ENCODE measurements around the gene RNF31.
A peak's percentile ranks its signal among the peaks of the same experiment; 100 is the strongest.

The RNF31 gene

DNA sequence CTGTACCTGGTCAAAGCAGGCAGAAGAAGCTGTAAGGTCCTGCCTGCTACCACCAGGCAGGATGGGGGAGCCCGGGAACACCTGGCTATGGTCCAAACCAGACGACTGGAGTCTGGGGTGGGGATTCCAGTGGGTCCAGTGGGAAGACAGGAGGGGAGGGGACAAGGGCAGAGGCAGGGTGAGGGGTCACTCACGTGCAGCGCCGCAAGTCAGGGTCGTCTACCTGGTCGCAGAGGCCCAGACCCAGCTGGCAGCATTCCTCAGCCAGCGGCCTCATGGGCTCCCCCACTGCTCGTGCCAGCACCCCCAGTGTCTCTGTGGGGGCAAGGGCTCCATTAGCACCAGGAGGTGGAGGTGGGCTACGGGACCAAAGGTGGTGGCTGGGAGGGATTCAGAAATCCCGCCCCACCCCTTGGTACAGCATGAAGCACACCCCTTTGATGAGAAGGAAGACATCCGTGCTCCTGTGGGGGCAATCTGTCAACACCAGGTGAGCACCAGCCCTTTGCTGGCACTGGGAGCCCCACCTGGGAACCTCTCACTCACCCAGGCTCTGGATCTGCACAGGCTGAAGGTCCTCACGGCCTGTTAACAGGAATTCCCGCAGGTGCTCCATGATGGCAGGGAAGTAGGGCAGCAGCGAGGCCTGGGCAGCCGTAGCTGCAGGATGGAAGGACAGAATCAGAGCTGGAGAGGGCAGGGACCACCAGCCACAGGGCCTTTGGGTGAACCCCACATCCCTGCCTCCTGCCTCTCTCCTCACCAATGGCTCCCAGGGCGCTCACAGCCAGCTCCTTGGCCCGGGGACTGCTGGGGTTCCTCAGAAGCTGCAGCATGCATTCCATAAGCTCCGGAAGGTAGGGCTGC, 37.0 kb downstream of the RNF31 start:
- no peak overlapping the region for H4K91ac ChIP-seq (ENCODE audit: low read depth, low read length, poor library complexity)
- H3K18ac ChIP-seq (ENCODE audit: low read length) = no peak overlapping the region
- H3K4me1 ChIP-seq (ENCODE audit: control insufficient read depth in 2 of 2, insufficient read depth in 1 of 2, low read depth in 1 of 2, low read length in 2 of 2) = peaks cover 4 to 7% of the 10 kb centered on the region in 2 donors
- no peak overlapping the region for H2BK12ac ChIP-seq (ENCODE audit: low read length)
- no peak overlapping the region for H2AFZ ChIP-seq (ENCODE audit: low read length)
- H2BK5ac ChIP-seq (ENCODE audit: low read length) = peak overlapping the region; percentile 20
- no peak overlapping the region for H2AK5ac ChIP-seq (ENCODE audit: low read depth, low read length)
- WGBS, 2 donors (ENCODE audit: extremely low coverage in 2 of 2, insufficient read length in 2 of 2, insufficient replicate concordance in 1 of 2) = no CpG with 5 or more reads among the region's 19 CpGs
- no peaks in the 10 kb centered on the region for H3K27me3 ChIP-seq (ENCODE audit: control insufficient read depth in 3 of 3, insufficient read depth in 3 of 3, low read depth in 1 of 3, low read length in 3 of 3)
- H3K4me3 ChIP-seq (ENCODE audit: low read length in 2 of 2) = no peak overlapping the region
- DNase-seq (ENCODE audit: low spot score) = no peak
- no peak overlapping the region for H3K4ac ChIP-seq (ENCODE audit: low read length)
- no peak overlapping the region for H2BK15ac ChIP-seq (ENCODE audit: low read length)
- H3K27ac ChIP-seq (replicated peaks; ENCODE audit: low read length) = no peak overlapping the region
- peaks cover 12% of the 10 kb centered on the region for H3K79me1 ChIP-seq (ENCODE audit: low read depth, low read length)
- H3K9ac ChIP-seq (ENCODE audit: low read depth, low read length, poor library complexity) = no peak overlapping the region
- H2BK120ac ChIP-seq (ENCODE audit: low read depth, low read length) = no peak overlapping the region
- H3K9me3 ChIP-seq (replicated peaks in 1 of 2; ENCODE audit: control insufficient read depth in 2 of 2, insufficient read depth in 1 of 2, low read depth in 1 of 2, low read length in 2 of 2) = no peaks in the 10 kb centered on the region
- no peak overlapping the region for H3K4me2 ChIP-seq (ENCODE audit: insufficient read depth, low read length, poor library complexity, severe bottlenecking)
- peaks cover 70 to 82% of the 10 kb centered on the region in 2 donors for H3K36me3 ChIP-seq (replicated peaks in 1 of 2; ENCODE audit: control insufficient read depth in 2 of 2, insufficient read depth in 2 of 2, low read length in 2 of 2)
- no peak overlapping the region for H3K14ac ChIP-seq (ENCODE audit: low read length)
- no peak overlapping the region for H3K23ac ChIP-seq (ENCODE audit: low read depth, low read length, poor library complexity)
- H4K8ac ChIP-seq (ENCODE audit: low read depth, low read length) = no peak overlapping the region

- H3K36me3 ChIP-seq (replicated peaks in 1 of 2; ENCODE audit: control insufficient read depth in 2 of 2, insufficient read depth in 2 of 2, low read length in 2 of 2) = peaks cover 63 to 80% of the 10 kb centered on the region in 2 donors
- no CpG with 5 or more reads among the region's 7 CpGs for WGBS, 2 donors (ENCODE audit: extremely low coverage in 2 of 2, insufficient read length in 2 of 2, insufficient replicate concordance in 1 of 2)
- no peak for DNase-seq (ENCODE audit: low spot score)
Measured at GRCh38 chr14:24185026-24185425, 37.7 kb downstream of the RNF31 start.

DNA sequence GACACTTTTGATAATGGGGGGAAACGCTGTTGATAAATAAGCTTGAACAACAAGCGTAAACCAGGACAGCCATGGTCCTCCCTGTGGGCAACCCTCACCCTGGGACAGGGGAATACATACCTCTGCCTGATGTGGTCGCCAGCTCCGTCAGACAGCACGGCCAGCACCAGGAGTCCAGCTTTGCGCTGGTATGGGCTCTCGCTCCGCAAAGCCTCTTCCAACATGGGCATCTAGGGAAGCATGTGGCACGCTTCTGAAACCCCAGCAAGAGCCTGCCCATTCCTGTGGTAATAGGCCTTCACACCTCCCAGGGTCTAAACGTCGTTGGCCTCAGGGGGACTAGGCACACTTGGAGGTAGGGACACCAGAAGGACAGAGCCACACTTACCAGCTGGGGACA, 38.4 kb downstream of the RNF31 start:
- no CpG with 5 or more reads among the region's 11 CpGs for WGBS, 2 donors (ENCODE audit: extremely low coverage in 2 of 2, insufficient read length in 2 of 2, insufficient replicate concordance in 1 of 2)
- peaks cover 7% of the 10 kb centered on the region for H3K79me1 ChIP-seq (ENCODE audit: low read depth, low read length)

More at GRCh38 chr14:24185026-24185425, 37.7 kb downstream of the RNF31 start:
- Histone ChIP-seq H3K27ac (replicated peaks; ENCODE audit: low read length) (no peak overlapping the region), H2AFZ (ENCODE audit: low read length) (no peak overlapping the region), H3K23ac (ENCODE audit: low read depth, low read length, poor library complexity) (no peak overlapping the region), H3K4ac (ENCODE audit: low read length) (no peak overlapping the region), H2BK120ac (ENCODE audit: low read depth, low read length) (no peak overlapping the region), H4K91ac (ENCODE audit: low read depth, low read length, poor library complexity) (no peak overlapping the region), H3K14ac (ENCODE audit: low read length) (no peak overlapping the region), H3K9me3 (replicated peaks in 1 of 2; ENCODE audit: control insufficient read depth in 2 of 2, insufficient read depth in 1 of 2, low read depth in 1 of 2, low read length in 2 of 2) (no peaks in the 10 kb centered on the region), H4K8ac (ENCODE audit: low read depth, low read length) (no peak overlapping the region), H2BK12ac (ENCODE audit: low read length) (no peak overlapping the region), H3K18ac (ENCODE audit: low read length) (no peak overlapping the region), H2BK5ac (ENCODE audit: low read length) (peak overlapping the region; percentile 20), H2AK5ac (ENCODE audit: low read depth, low read length) (no peak overlapping the region), H3K79me1 (ENCODE audit: low read depth, low read length) (peaks cover 11% of the 10 kb centered on the region), H3K4me1 (ENCODE audit: control insufficient read depth in 2 of 2, insufficient read depth in 1 of 2, low read depth in 1 of 2, low read length in 2 of 2) (peaks cover 4 to 7% of the 10 kb centered on the region in 2 donors), H2BK15ac (ENCODE audit: low read length) (no peak overlapping the region), H3K9ac (ENCODE audit: low read depth, low read length, poor library complexity) (peak overlapping the region; percentile 34), H3K27me3 (ENCODE audit: control insufficient read depth in 3 of 3, insufficient read depth in 3 of 3, low read depth in 1 of 3, low read length in 3 of 3) (no peaks in the 10 kb centered on the region), H3K4me2 (ENCODE audit: insufficient read depth, low read length, poor library complexity, severe bottlenecking) (no peak overlapping the region), H3K4me3 (ENCODE audit: low read length in 2 of 2) (no peak overlapping the region)

GRCh38 chr14:24186831-24187538, 39.7 kb downstream of the RNF31 start:
- Histone ChIP-seq H3K9ac (ENCODE audit: low read depth, low read length, poor library complexity) (no peak overlapping the region), H3K18ac (ENCODE audit: low read length) (no peak overlapping the region), H3K9me3 (replicated peaks in 1 of 2; ENCODE audit: control insufficient read depth in 2 of 2, insufficient read depth in 1 of 2, low read depth in 1 of 2, low read length in 2 of 2) (no peaks in the 10 kb centered on the region), H2AFZ (ENCODE audit: low read length) (no peak overlapping the region), H2AK5ac (ENCODE audit: low read depth, low read length) (no peak overlapping the region), H3K27ac (replicated peaks; ENCODE audit: low read length) (no peak overlapping the region), H3K27me3 (ENCODE audit: control insufficient read depth in 3 of 3, insufficient read depth in 3 of 3, low read depth in 1 of 3, low read length in 3 of 3) (no peaks in the 10 kb centered on the region), H2BK15ac (ENCODE audit: low read length) (no peak overlapping the region), H3K14ac (ENCODE audit: low read length) (no peak overlapping the region), H3K36me3 (replicated peaks in 1 of 2; ENCODE audit: control insufficient read depth in 2 of 2, insufficient read depth in 2 of 2, low read length in 2 of 2) (peaks cover 51 to 77% of the 10 kb centered on the region in 2 donors), H4K91ac (ENCODE audit: low read depth, low read length, poor library complexity) (no peak overlapping the region), H3K4me1 (ENCODE audit: control insufficient read depth in 2 of 2, insufficient read depth in 1 of 2, low read depth in 1 of 2, low read length in 2 of 2) (peaks cover 4 to 7% of the 10 kb centered on the region in 2 donors), H2BK5ac (ENCODE audit: low read length) (no peak overlapping the region), H2BK120ac (ENCODE audit: low read depth, low read length) (no peak overlapping the region), H3K23ac (ENCODE audit: low read depth, low read length, poor library complexity) (no peak overlapping the region), H2BK12ac (ENCODE audit: low read length) (no peak overlapping the region), H3K4me2 (ENCODE audit: insufficient read depth, low read length, poor library complexity, severe bottlenecking) (no peak overlapping the region), H4K8ac (ENCODE audit: low read depth, low read length) (no peak overlapping the region), H3K79me1 (ENCODE audit: low read depth, low read length) (peaks cover 7% of the 10 kb centered on the region), H3K4ac (ENCODE audit: low read length) (no peak overlapping the region), H3K4me3 (ENCODE audit: low read length in 2 of 2) (peak overlapping the region in 1 of 2 donors; percentile 79)
- DNase-seq (ENCODE audit: low spot score) = no peak
- WGBS, 2 donors (ENCODE audit: extremely low coverage in 2 of 2, insufficient read length in 2 of 2, insufficient replicate concordance in 1 of 2) = no CpG with 5 or more reads among the region's 10 CpGs

More for the DNA sequence above, 38.4 kb downstream of the RNF31 start:
- H3K27me3 ChIP-seq (ENCODE audit: control insufficient read depth in 3 of 3, insufficient read depth in 3 of 3, low read depth in 1 of 3, low read length in 3 of 3) = no peaks in the 10 kb centered on the region
- no peaks in the 10 kb centered on the region for H3K9me3 ChIP-seq (replicated peaks in 1 of 2; ENCODE audit: control insufficient read depth in 2 of 2, insufficient read depth in 1 of 2, low read depth in 1 of 2, low read length in 2 of 2)
- no peak overlapping the region for H2BK15ac ChIP-seq (ENCODE audit: low read length)
- H4K8ac ChIP-seq (ENCODE audit: low read depth, low read length) = no peak overlapping the region
- DNase-seq (ENCODE audit: low spot score) = no peak
- peak overlapping the region in 1 of 2 donors; percentile 24 for H3K4me3 ChIP-seq (ENCODE audit: low read length in 2 of 2)
- H3K27ac ChIP-seq (replicated peaks; ENCODE audit: low read length) = no peak overlapping the region
- H2BK120ac ChIP-seq (ENCODE audit: low read depth, low read length) = no peak overlapping the region
- H3K4ac ChIP-seq (ENCODE audit: low read length) = no peak overlapping the region
- no peak overlapping the region for H2BK5ac ChIP-seq (ENCODE audit: low read length)
- no peak overlapping the region for H4K91ac ChIP-seq (ENCODE audit: low read depth, low read length, poor library complexity)
- no peak overlapping the region for H2BK12ac ChIP-seq (ENCODE audit: low read length)
- H3K9ac ChIP-seq (ENCODE audit: low read depth, low read length, poor library complexity) = no peak overlapping the region
- H3K4me1 ChIP-seq (ENCODE audit: control insufficient read depth in 2 of 2, insufficient read depth in 1 of 2, low read depth in 1 of 2, low read length in 2 of 2) = peaks cover 4 to 7% of the 10 kb centered on the region in 2 donors
- no peak overlapping the region for H2AFZ ChIP-seq (ENCODE audit: low read length)
- H3K36me3 ChIP-seq (replicated peaks in 1 of 2; ENCODE audit: control insufficient read depth in 2 of 2, insufficient read depth in 2 of 2, low read length in 2 of 2) = peaks cover 58 to 80% of the 10 kb centered on the region in 2 donors
- no peak overlapping the region for H3K18ac ChIP-seq (ENCODE audit: low read length)
- peak overlapping the region; percentile 44 for H3K23ac ChIP-seq (ENCODE audit: low read depth, low read length, poor library complexity)
- no peak overlapping the region for H3K4me2 ChIP-seq (ENCODE audit: insufficient read depth, low read length, poor library complexity, severe bottlenecking)
- H3K14ac ChIP-seq (ENCODE audit: low read length) = no peak overlapping the region
- H2AK5ac ChIP-seq (ENCODE audit: low read depth, low read length) = no peak overlapping the region

Data from neuronal stem cell (in vitro differentiated cells).